ENCODE measurements around the gene ANKRD53.

DNA sequence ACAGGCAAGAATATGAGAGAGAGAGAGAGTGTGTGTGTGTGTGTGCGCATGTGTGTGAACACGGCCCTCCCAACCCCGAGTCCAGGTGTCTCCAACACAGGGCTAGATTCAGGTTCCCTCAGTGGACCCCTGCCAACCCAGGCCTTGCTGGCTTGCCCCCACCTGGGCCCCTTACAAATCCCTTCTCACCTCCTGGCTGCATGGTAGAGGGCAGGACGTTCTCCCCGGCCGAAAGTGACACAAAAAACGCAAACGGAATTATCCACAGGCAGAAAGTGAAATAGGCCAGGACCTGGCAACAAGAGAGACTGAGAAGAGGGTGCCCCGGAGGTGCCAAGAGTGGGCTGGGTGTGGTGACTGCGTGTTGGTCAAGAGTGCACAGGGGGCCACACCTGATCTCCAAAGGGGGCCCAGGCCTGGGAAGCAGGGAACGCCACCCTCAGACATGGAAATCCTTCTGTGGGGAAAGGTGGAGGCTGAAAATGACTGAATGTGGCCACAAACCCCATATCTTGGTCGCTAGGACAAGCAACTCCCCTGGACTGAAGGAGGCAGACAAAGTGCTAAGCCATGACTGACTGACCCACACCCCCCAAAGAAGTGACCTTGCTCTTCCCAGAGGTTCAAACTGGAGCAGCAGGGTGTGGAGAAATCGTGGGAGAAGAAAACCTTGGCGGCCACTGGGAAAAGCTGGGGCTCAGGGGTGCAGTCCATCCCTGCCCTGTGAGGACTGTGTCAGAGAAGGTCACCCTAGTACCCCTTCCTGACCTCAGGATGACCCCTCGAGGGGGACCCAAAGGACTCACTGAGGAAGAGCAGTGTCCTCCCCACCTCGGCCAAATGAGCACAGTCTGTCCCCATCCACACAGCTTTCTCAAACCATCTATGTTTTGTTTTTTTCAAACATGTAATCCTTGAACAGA is 10.6 kb downstream of the ANKRD53 start:
- TF ChIP-seq POLR2A (IDR thresholded peaks at IDR 0.05): no peak
- TF ChIP-seq, protein P1, sequence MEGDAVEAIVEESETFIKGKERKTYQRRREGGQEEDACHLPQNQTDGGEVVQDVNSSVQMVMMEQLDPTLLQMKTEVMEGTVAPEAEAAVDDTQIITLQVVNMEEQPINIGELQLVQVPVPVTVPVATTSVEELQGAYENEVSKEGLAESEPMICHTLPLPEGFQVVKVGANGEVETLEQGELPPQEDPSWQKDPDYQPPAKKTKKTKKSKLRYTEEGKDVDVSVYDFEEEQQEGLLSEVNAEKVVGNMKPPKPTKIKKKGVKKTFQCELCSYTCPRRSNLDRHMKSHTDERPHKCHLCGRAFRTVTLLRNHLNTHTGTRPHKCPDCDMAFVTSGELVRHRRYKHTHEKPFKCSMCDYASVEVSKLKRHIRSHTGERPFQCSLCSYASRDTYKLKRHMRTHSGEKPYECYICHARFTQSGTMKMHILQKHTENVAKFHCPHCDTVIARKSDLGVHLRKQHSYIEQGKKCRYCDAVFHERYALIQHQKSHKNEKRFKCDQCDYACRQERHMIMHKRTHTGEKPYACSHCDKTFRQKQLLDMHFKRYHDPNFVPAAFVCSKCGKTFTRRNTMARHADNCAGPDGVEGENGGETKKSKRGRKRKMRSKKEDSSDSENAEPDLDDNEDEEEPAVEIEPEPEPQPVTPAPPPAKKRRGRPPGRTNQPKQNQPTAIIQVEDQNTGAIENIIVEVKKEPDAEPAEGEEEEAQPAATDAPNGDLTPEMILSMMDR (IDR thresholded peaks at IDR 0.05): no peak

All from body of pancreas (tissue), 4 donors.